GM19023 (cell line): ENCODE data around the gene AKAP12.
"Not testable (repeated sequence)": the region's sequence is repeated elsewhere in the genome, so short reads cannot be mapped to it uniquely, and the experiment has no call there.

Source experiments
- ATAC-seq: cut with Tn5 transposase; IDR thresholded peaks from one replicate; pipeline ENCODE4 v1.9.1; 2021; ENCODE audit warnings: mild to moderate bottlenecking, moderate library complexity; ENCODE audit not compliant: unreplicated experiment

The AKAP12 gene

GRCh38 chr6:151340219-151340978 is 100.6 kb downstream of the AKAP12 start:
- ATAC-seq = no peak

GRCh38 chr6:151341476-151342195 is 101.9 kb downstream of the AKAP12 start:
- ATAC-seq = no peak

- ATAC-seq = not testable (repeated sequence)
These were observed 103.0 kb downstream of the AKAP12 start for GRCh38 chr6:151342750-151343149.

- no peak for ATAC-seq
These were observed 110.0 kb downstream of the AKAP12 start for GRCh38 chr6:151349651-151350270.

GRCh38 chr6:151350442-151351145 is 110.8 kb downstream of the AKAP12 start:
- no peak for ATAC-seq

GRCh38 chr6:151351146-151351700 is 111.5 kb downstream of the AKAP12 start:
- ATAC-seq = no peak

- no peak for ATAC-seq
These were observed 112.0 kb downstream of the AKAP12 start for GRCh38 chr6:151351731-151352130.

GRCh38 chr6:151352410-151353396 is 112.9 kb downstream of the AKAP12 start:
- ATAC-seq = no peak

- no peak for ATAC-seq
These were observed 114.0 kb downstream of the AKAP12 start for GRCh38 chr6:151353795-151354194.

- ATAC-seq = not testable (repeated sequence)
These were observed 117.2 kb downstream of the AKAP12 start for GRCh38 chr6:151356983-151357382.

GRCh38 chr6:151357758-151358436 is 118.1 kb downstream of the AKAP12 start:
- ATAC-seq = no peak

GRCh38 chr6:151358475-151358874 is 118.7 kb downstream of the AKAP12 start:
- ATAC-seq = no peak

GRCh38 chr6:151359486-151359885 is 119.7 kb downstream of the AKAP12 start:
- no peak for ATAC-seq

GRCh38 chr6:151365233-151365632 is 125.5 kb downstream of the AKAP12 start:
- no peak for ATAC-seq

- ATAC-seq = no peak
These were observed 130.8 kb downstream of the AKAP12 start for GRCh38 chr6:151370509-151371078.

GRCh38 chr6:151372164-151372563 is 132.4 kb downstream of the AKAP12 start:
- no peak for ATAC-seq

GRCh38 chr6:151374036-151374683 is 134.4 kb downstream of the AKAP12 start:
- no peak for ATAC-seq

- no peak for ATAC-seq
These were observed 136.1 kb downstream of the AKAP12 start for GRCh38 chr6:151375833-151376232.
